ENCODE results near the gene S1PR4.

DNA sequence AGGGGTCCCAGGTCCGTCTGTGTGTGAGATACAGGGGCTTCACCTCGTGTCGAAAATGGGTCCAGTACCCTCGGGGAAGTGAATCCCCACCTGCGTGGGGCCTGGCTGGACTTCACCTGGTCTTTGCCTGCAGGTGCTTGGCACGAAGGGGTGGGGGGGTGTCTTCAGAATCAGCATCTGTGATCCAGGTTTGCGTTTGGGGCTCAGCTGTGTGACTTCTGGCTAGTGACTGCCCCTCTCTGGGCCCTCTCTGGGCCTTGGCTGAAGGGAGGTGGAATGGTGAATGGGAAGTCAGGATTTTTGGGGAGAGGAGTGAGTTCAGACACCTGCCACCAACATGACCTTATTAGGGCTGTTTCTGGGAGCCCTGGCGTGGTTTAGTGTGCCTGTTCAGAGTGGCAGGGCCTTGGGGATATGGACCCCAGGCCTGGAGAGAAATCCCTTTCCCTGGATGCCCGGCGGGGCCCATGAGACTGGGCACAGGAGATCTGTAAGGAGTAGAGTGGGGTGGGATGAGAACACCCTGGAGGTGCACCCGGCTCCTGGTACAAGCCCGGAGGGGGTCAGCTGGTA, 48.6 kb downstream of the S1PR4 start:
- TF ChIP-seq, protein P1, sequence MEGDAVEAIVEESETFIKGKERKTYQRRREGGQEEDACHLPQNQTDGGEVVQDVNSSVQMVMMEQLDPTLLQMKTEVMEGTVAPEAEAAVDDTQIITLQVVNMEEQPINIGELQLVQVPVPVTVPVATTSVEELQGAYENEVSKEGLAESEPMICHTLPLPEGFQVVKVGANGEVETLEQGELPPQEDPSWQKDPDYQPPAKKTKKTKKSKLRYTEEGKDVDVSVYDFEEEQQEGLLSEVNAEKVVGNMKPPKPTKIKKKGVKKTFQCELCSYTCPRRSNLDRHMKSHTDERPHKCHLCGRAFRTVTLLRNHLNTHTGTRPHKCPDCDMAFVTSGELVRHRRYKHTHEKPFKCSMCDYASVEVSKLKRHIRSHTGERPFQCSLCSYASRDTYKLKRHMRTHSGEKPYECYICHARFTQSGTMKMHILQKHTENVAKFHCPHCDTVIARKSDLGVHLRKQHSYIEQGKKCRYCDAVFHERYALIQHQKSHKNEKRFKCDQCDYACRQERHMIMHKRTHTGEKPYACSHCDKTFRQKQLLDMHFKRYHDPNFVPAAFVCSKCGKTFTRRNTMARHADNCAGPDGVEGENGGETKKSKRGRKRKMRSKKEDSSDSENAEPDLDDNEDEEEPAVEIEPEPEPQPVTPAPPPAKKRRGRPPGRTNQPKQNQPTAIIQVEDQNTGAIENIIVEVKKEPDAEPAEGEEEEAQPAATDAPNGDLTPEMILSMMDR (IDR thresholded peaks at IDR 0.05) = no peak
- no peak for TF ChIP-seq POLR2A (IDR thresholded peaks at IDR 0.05)
